DOHH2 (cell line): ENCODE data around the gene POU5F2.

Experiments used
- H3F3A ChIP-seq: fragments of 200-600 bp; sonication (generic), shearing (Covaris generic); 2 replicates; pipeline ENCODE4 v1.6.0; 2016; ENCODE audit warnings: antibody characterized with exemption, mild to moderate bottlenecking; ENCODE audit not compliant: control insufficient read depth, insufficient read depth
- H3K27ac ChIP-seq: fragments of 200-600 bp; sonication (generic); 2 replicates; pipeline ENCODE4 v1.5.1; 2014; ENCODE audit warnings: low read depth, mild to moderate bottlenecking, low read length, moderate library complexity
- H3K27me3 ChIP-seq: fragments of 200-600 bp; sonication (generic); 2 replicates; pipeline ENCODE4 v1.6.1; 2014; ENCODE audit warnings: mild to moderate bottlenecking, low read length, mixed read lengths; ENCODE audit not compliant: control insufficient read depth
- H3K36me3 ChIP-seq: fragments of 200-600 bp; sonication (generic); 2 replicates; pipeline ENCODE4 v1.6.1; 2014; ENCODE audit warnings: mild to moderate bottlenecking, low read length, moderate library complexity, mixed read lengths; ENCODE audit not compliant: control insufficient read depth
- H3K4me1 ChIP-seq: fragments of 200-600 bp; sonication (generic); 2 replicates; pipeline ENCODE4 v1.6.1; 2014; ENCODE audit warnings: mild to moderate bottlenecking, low read length, mixed read lengths; ENCODE audit not compliant: control insufficient read depth
- H3K4me2 ChIP-seq: fragments of 200-600 bp; sonication (generic); 2 replicates; pipeline ENCODE4 v1.6.0; 2014; ENCODE audit warnings: mild to moderate bottlenecking, low read length, moderate library complexity
- H3K4me3 ChIP-seq: fragments of 200-600 bp; sonication (generic); 2 replicates; pipeline ENCODE4 v1.5.1; 2014; ENCODE audit warnings: mild to moderate bottlenecking, low read length, mixed read lengths
- H3K79me2 ChIP-seq: fragments of 200-600 bp; sonication (generic); 2 replicates; pipeline ENCODE4 v1.6.1; 2014; ENCODE audit warnings: mild to moderate bottlenecking, low read length, mixed read lengths; ENCODE audit not compliant: control insufficient read depth
- H3K9me2 ChIP-seq: fragments of 200-600 bp; sonication (generic); replicated peaks from 2 replicates; pipeline ENCODE4 v1.6.1; 2014; ENCODE audit warnings: mild to moderate bottlenecking, low read length, mixed read lengths; ENCODE audit not compliant: control insufficient read depth
- H3K9me3 ChIP-seq: fragments of 200-600 bp; sonication (generic); 2 replicates; pipeline ENCODE4 v1.6.1; 2014; ENCODE audit warnings: antibody characterized with exemption, low read length, mixed read lengths; ENCODE audit not compliant: control insufficient read depth, insufficient read depth
- H4K20me1 ChIP-seq: fragments of 200-600 bp; sonication (generic); 2 replicates; pipeline ENCODE4 v1.6.0; 2014; ENCODE audit warnings: low read depth, mild to moderate bottlenecking, antibody characterized with exemption, low read length, moderate library complexity; ENCODE audit not compliant: control insufficient read depth, insufficient read depth
- EZH2phosphoT487 ChIP-seq: fragments of 200-600 bp; sonication (generic); IDR thresholded peaks from 2 replicates; pipeline ENCODE4 v1.6.1; 2017; ENCODE audit warnings: borderline replicate concordance, mild to moderate bottlenecking, antibody characterized with exemption, low read length, moderate library complexity, mixed read lengths
- TF ChIP-seq, protein P1 (sequence below): fragments of 200-600 bp; sonication (generic); IDR thresholded peaks from one replicate; pipeline ENCODE4 v1.5.1; 2014; ENCODE audit warnings: antibody characterized with exemption, mild to moderate bottlenecking, low read depth, low read length; ENCODE audit not compliant: poor library complexity, severe bottlenecking

POU5F2 gene

DNA sequence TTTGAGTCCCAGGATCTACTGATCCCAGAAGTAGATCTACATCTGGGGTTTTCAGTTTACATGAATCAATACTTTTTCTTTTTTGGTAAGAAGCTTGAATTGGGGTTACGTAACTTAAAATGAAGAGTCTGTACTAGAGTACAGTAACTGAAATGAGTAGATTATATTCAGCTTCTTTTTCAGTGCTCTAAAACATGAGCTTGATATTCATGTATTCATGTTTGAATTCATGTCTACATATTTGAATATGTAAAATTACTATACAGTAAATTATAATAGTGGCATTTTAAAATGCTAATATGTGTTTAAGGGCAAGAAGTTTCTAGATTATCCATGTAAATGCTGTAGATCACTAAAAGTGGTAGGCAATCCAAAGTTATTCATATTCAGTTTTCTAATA lies 14.8 kb downstream of the POU5F2 start:
- Histone ChIP-seq H3K4me2 (no peak overlapping the region), H3K27ac (no peak overlapping the region), H3K9me3 (no peaks in the 10 kb centered on the region), H3K4me1 (no peaks in the 10 kb centered on the region), H3K36me3 (no peaks in the 10 kb centered on the region), H3K79me2 (no peaks in the 10 kb centered on the region), H4K20me1 (no peaks in the 10 kb centered on the region), H3F3A (no peaks in the 10 kb centered on the region), H3K9me2 (no peaks in the 10 kb centered on the region), H3K27me3 (no peaks in the 10 kb centered on the region), H3K4me3 (no peak overlapping the region)
- TF ChIP-seq, protein P1, sequence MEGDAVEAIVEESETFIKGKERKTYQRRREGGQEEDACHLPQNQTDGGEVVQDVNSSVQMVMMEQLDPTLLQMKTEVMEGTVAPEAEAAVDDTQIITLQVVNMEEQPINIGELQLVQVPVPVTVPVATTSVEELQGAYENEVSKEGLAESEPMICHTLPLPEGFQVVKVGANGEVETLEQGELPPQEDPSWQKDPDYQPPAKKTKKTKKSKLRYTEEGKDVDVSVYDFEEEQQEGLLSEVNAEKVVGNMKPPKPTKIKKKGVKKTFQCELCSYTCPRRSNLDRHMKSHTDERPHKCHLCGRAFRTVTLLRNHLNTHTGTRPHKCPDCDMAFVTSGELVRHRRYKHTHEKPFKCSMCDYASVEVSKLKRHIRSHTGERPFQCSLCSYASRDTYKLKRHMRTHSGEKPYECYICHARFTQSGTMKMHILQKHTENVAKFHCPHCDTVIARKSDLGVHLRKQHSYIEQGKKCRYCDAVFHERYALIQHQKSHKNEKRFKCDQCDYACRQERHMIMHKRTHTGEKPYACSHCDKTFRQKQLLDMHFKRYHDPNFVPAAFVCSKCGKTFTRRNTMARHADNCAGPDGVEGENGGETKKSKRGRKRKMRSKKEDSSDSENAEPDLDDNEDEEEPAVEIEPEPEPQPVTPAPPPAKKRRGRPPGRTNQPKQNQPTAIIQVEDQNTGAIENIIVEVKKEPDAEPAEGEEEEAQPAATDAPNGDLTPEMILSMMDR: no peak
- TF ChIP-seq EZH2phosphoT487: no peak

DNA sequence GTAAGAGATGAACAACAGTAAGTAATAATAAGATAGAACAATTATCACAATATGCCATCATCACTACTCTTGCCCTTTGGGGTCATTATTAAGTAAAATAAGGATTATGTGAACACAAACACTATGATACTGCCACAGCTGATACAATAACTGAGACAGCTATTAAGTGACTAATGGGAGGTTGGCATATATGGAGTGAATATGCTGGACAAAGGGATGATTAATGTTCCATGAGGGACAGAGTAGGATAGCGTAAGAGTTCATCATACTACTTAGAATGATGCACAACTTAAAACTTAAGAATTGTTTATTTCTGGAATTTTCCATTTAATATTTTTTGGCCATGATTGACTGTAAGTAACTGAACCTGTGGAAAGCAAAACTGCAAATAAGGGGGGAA lies 16.6 kb downstream of the POU5F2 start:
- no peak overlapping the region for H3K4me2 ChIP-seq
- H3F3A ChIP-seq: no peaks in the 10 kb centered on the region

DNA sequence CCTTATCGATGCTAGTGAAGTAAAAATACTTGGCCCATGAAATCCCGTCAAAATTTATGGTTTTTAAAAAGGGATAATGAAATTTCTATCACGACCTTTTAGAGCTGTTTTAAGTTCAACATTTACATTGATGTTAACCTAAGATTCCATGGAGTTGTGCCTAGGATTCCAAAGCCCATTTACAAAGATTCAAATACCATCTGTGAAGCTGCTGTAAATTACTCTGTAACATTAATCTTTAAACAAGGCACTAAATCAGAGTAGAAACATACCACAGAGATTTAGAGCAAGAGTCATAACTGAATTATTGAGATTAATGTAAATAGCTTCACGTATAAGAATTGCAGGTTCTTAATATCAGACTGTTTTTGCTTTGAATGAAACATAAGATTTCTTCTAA lies 17.7 kb downstream of the POU5F2 start:
- no peak overlapping the region for H3K27ac ChIP-seq
- TF ChIP-seq, protein P1: no peak
- TF ChIP-seq EZH2phosphoT487: no peak
- no peak overlapping the region for H3K4me3 ChIP-seq
- H3K4me2 ChIP-seq: no peak overlapping the region
- no peaks in the 10 kb centered on the region for H3K36me3 ChIP-seq
- no peaks in the 10 kb centered on the region for H3K9me3 ChIP-seq
- no peaks in the 10 kb centered on the region for H3K27me3 ChIP-seq
- H3K79me2 ChIP-seq: no peaks in the 10 kb centered on the region
- no peaks in the 10 kb centered on the region for H4K20me1 ChIP-seq
- no peaks in the 10 kb centered on the region for H3K9me2 ChIP-seq
- H3K4me1 ChIP-seq: no peaks in the 10 kb centered on the region
- no peaks in the 10 kb centered on the region for H3F3A ChIP-seq

More for the DNA sequence above, 16.6 kb downstream of the POU5F2 start:
- H3K27me3 ChIP-seq: no peaks in the 10 kb centered on the region
- H4K20me1 ChIP-seq: no peaks in the 10 kb centered on the region
- H3K9me2 ChIP-seq: no peaks in the 10 kb centered on the region
- H3K79me2 ChIP-seq: no peaks in the 10 kb centered on the region
- H3K4me1 ChIP-seq: no peaks in the 10 kb centered on the region
- H3K36me3 ChIP-seq: no peaks in the 10 kb centered on the region
- H3K4me3 ChIP-seq: no peak overlapping the region
- H3K27ac ChIP-seq: no peak overlapping the region
- H3K9me3 ChIP-seq: no peaks in the 10 kb centered on the region
- no peak for TF ChIP-seq EZH2phosphoT487
- TF ChIP-seq, protein P1: no peak

DNA sequence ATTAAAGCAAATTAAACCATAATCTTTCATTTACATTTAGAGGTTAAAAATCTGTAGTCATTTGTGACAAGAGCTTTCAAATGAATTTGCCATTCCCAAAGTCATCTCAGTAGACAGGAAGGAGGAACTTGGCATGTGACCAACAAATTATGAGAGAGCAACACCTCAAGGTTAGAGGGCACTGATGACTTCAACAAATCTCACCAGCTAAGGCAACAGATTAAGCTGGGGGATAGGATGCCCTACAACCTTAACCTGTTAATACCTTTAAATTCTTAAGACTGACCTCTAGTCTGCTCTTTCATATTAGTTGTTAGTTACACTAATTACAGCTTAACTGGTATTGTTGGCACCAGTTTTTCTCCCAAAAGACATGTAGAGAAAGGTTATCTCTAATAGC lies 18.4 kb downstream of the POU5F2 start:
- no peaks in the 10 kb centered on the region for H3K4me1 ChIP-seq
- no peak overlapping the region for H3K4me3 ChIP-seq
- H3K9me3 ChIP-seq: no peaks in the 10 kb centered on the region
- no peaks in the 10 kb centered on the region for H3K27me3 ChIP-seq
- no peaks in the 10 kb centered on the region for H3K36me3 ChIP-seq
- no peaks in the 10 kb centered on the region for H4K20me1 ChIP-seq
- H3F3A ChIP-seq: no peaks in the 10 kb centered on the region
- TF ChIP-seq EZH2phosphoT487: no peak
- TF ChIP-seq, protein P1: no peak
- H3K79me2 ChIP-seq: no peaks in the 10 kb centered on the region
- H3K27ac ChIP-seq: no peak overlapping the region
- no peaks in the 10 kb centered on the region for H3K9me2 ChIP-seq
- no peak overlapping the region for H3K4me2 ChIP-seq
